ENCODE measurements around the gene CDC42BPB.

DNA sequence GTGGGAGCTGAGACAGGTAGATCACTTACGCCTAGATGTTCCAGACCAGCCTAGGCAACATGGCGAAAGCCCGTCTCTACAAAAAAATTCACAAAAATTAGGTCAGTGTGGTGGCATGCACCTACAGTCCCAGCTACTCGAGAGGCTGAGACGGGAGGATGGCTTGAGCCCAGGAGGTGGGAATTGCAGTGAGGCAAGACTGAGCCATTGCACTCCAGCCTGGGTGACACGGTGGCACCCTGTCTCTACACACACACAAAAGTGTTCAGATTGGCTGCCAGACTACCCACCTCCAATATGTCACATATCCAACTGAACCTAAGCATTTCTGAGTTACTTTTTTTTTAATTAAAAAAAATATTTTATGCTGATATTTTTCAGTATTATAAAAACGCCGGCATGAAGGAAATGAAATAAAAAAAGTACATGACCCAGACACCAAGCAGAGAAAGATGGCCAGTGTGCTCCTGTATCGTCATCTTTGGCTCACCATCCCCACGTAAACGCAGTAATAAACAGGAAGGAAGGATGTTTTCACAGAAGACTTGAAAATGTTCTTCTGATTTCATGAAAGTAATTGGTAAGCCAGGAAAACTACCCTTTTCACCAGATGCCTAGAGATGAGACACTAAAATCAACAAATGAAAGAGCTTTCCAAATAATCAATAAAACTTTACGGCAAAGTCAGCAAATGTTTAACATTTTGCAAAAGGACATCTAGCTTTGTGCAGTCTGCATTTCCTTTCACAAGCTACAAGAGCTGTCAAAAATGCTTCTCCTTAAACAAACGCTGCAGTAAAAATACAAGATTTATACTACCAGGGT is 26.4 kb downstream of the CDC42BPB start:
- TF ChIP-seq CTCF (IDR thresholded peaks at IDR 0.05), result no peak
- no peak for TF ChIP-seq EP300 (IDR thresholded peaks at IDR 0.05)
- TF ChIP-seq POLR2AphosphoS5 (IDR thresholded peaks at IDR 0.05), result no peak

Data from upper lobe of left lung (tissue), 4 donors.